Measurements from ENCODE around the gene SH3BP4. TPM values are rescaled to one million over a fixed set of nuclear protein-coding genes. Genes with fewer than 3 reads are reported as not detected.

The SH3BP4 gene
- total and polyA plus RNA-seq, 4 donors = 4.5 to 32.2 (median 16.3) TPM

GRCh38 chr2:234939576-234939975, 12.2 kb upstream of the SH3BP4 start:
- no peak overlapping the region for H3K27ac ChIP-seq (ENCODE audit: low read depth in 1 of 2, low read length in 2 of 2)
- 91 to 93% methylated on average over 4 of the region's 4 CpGs for WGBS, 2 donors
- no peak for ATAC-seq (ENCODE audit: low FRiP score)

GRCh38 chr2:234939996-234940395, 11.8 kb upstream of the SH3BP4 start:
- 89 to 91% methylated on average over 5 of the region's 5 CpGs for WGBS, 2 donors
- Histone ChIP-seq H3K4me1 (ENCODE audit: control insufficient read depth in 1 of 2, insufficient read depth in 2 of 2, low read length in 2 of 2) (no peaks in the 10 kb centered on the region), H3K36me3 (ENCODE audit: control insufficient read depth in 1 of 2, insufficient read depth in 2 of 2, low read length in 1 of 2) (no peaks in the 10 kb centered on the region), H3K27ac (ENCODE audit: low read depth in 1 of 2, low read length in 2 of 2) (no peak overlapping the region), H3K9me3 (ENCODE audit: control insufficient read depth, low read length) (no peaks in the 10 kb centered on the region), H3K4me3 (ENCODE audit: low read length in 2 of 2) (no peak overlapping the region), H3K27me3 (ENCODE audit: control insufficient read depth in 1 of 2, insufficient read depth in 2 of 2, low read length in 1 of 2) (no peaks in the 10 kb centered on the region)
- intact Hi-C loops (cut with DNase I) = loop anchor here in 1 of 2 donors (10.0 kb wide), 1 partner anchor 115 kb away; no protein-coding TSS in a partner anchor
- DNase-seq = no peak
- ATAC-seq (ENCODE audit: low FRiP score) = no peak

More at GRCh38 chr2:234939576-234939975, 12.2 kb upstream of the SH3BP4 start:
- Histone ChIP-seq H3K27me3 (ENCODE audit: control insufficient read depth in 1 of 2, insufficient read depth in 2 of 2, low read length in 1 of 2) (no peaks in the 10 kb centered on the region), H3K36me3 (ENCODE audit: control insufficient read depth in 1 of 2, insufficient read depth in 2 of 2, low read length in 1 of 2) (no peaks in the 10 kb centered on the region), H3K4me1 (ENCODE audit: control insufficient read depth in 1 of 2, insufficient read depth in 2 of 2, low read length in 2 of 2) (no peaks in the 10 kb centered on the region), H3K9me3 (ENCODE audit: control insufficient read depth, low read length) (no peaks in the 10 kb centered on the region), H3K4me3 (ENCODE audit: low read length in 2 of 2) (no peak overlapping the region)
- DNase-seq = no peak
- intact Hi-C loops (cut with DNase I) = no loop called here

GRCh38 chr2:234940527-234940926, 11.3 kb upstream of the SH3BP4 start:
- WGBS, 2 donors = 88 to 89% methylated on average over 7 of the region's 7 CpGs
- no peaks in the 10 kb centered on the region for H3K9me3 ChIP-seq (ENCODE audit: control insufficient read depth, low read length)
- no peak overlapping the region for H3K27ac ChIP-seq (ENCODE audit: low read depth in 1 of 2, low read length in 2 of 2)
- H3K4me3 ChIP-seq (ENCODE audit: low read length in 2 of 2) = no peak overlapping the region
- H3K27me3 ChIP-seq (ENCODE audit: control insufficient read depth in 1 of 2, insufficient read depth in 2 of 2, low read length in 1 of 2) = no peaks in the 10 kb centered on the region
- intact Hi-C loops (cut with DNase I) = loop anchor here in 1 of 2 donors (10.0 kb wide), 1 partner anchor 116 kb away; no protein-coding TSS in a partner anchor
- no peak for DNase-seq
- no peaks in the 10 kb centered on the region for H3K36me3 ChIP-seq (ENCODE audit: control insufficient read depth in 1 of 2, insufficient read depth in 2 of 2, low read length in 1 of 2)
- no peaks in the 10 kb centered on the region for H3K4me1 ChIP-seq (ENCODE audit: control insufficient read depth in 1 of 2, insufficient read depth in 2 of 2, low read length in 2 of 2)
- ATAC-seq (ENCODE audit: low FRiP score) = no peak

- Histone ChIP-seq H3K9me3 (ENCODE audit: control insufficient read depth, low read length) (no peaks in the 10 kb centered on the region), H3K4me3 (ENCODE audit: low read length in 2 of 2) (no peak overlapping the region), H3K27me3 (ENCODE audit: control insufficient read depth in 1 of 2, insufficient read depth in 2 of 2, low read length in 1 of 2) (no peaks in the 10 kb centered on the region), H3K4me1 (ENCODE audit: control insufficient read depth in 1 of 2, insufficient read depth in 2 of 2, low read length in 2 of 2) (no peaks in the 10 kb centered on the region), H3K36me3 (ENCODE audit: control insufficient read depth in 1 of 2, insufficient read depth in 2 of 2, low read length in 1 of 2) (no peaks in the 10 kb centered on the region), H3K27ac (ENCODE audit: low read depth in 1 of 2, low read length in 2 of 2) (no peak overlapping the region)
- intact Hi-C loops (cut with DNase I) = loop anchor here in 1 of 2 donors (10.0 kb wide), 1 partner anchor 121 kb away; no protein-coding TSS in a partner anchor
- WGBS, 2 donors = 88 to 89% methylated on average over 14 of the region's 14 CpGs
- ATAC-seq (ENCODE audit: low FRiP score) = no peak
- DNase-seq = no peak
Measured at GRCh38 chr2:234945339-234945873, 6.4 kb upstream of the SH3BP4 start.

GRCh38 chr2:234947556-234947955, 4.3 kb upstream of the SH3BP4 start:
- WGBS, 2 donors = 87 to 94% methylated on average over 3 of the region's 3 CpGs

GRCh38 chr2:234949762-234950434, 1.9 kb upstream of the SH3BP4 start:
- H3K9me3 ChIP-seq (ENCODE audit: control insufficient read depth, low read length) = no peaks in the 10 kb centered on the region
- no peaks in the 10 kb centered on the region for H3K36me3 ChIP-seq (ENCODE audit: control insufficient read depth in 1 of 2, insufficient read depth in 2 of 2, low read length in 1 of 2)
- intact Hi-C loops (cut with DNase I) = loop anchor here (5.0 to 10.0 kb wide), 6 partner anchors 37 to 268 kb away; no protein-coding TSS in a partner anchor
- H3K4me3 ChIP-seq (ENCODE audit: low read length in 2 of 2) = no peak overlapping the region
- no peaks in the 10 kb centered on the region for H3K27me3 ChIP-seq (ENCODE audit: control insufficient read depth in 1 of 2, insufficient read depth in 2 of 2, low read length in 1 of 2)
- WGBS, 2 donors = 86% methylated on average over 6 of the region's 6 CpGs
- ATAC-seq (ENCODE audit: low FRiP score) (no peak), DNase-seq (no peak)
- H3K27ac ChIP-seq (ENCODE audit: low read depth in 1 of 2, low read length in 2 of 2) = no peak overlapping the region
- no peaks in the 10 kb centered on the region for H3K4me1 ChIP-seq (ENCODE audit: control insufficient read depth in 1 of 2, insufficient read depth in 2 of 2, low read length in 2 of 2)

More at GRCh38 chr2:234947556-234947955, 4.3 kb upstream of the SH3BP4 start:
- no peak overlapping the region for H3K4me3 ChIP-seq (ENCODE audit: low read length in 2 of 2)
- H3K9me3 ChIP-seq (ENCODE audit: control insufficient read depth, low read length) = no peaks in the 10 kb centered on the region
- H3K27ac ChIP-seq (ENCODE audit: low read depth in 1 of 2, low read length in 2 of 2) = no peak overlapping the region
- DNase-seq = no peak
- no peaks in the 10 kb centered on the region for H3K36me3 ChIP-seq (ENCODE audit: control insufficient read depth in 1 of 2, insufficient read depth in 2 of 2, low read length in 1 of 2)
- intact Hi-C loops (cut with DNase I) = loop anchor here in 1 of 2 donors (10.0 kb wide), 1 partner anchor 123 kb away; no protein-coding TSS in a partner anchor
- H3K27me3 ChIP-seq (ENCODE audit: control insufficient read depth in 1 of 2, insufficient read depth in 2 of 2, low read length in 1 of 2) = no peaks in the 10 kb centered on the region
- no peak for ATAC-seq (ENCODE audit: low FRiP score)
- H3K4me1 ChIP-seq (ENCODE audit: control insufficient read depth in 1 of 2, insufficient read depth in 2 of 2, low read length in 2 of 2) = no peaks in the 10 kb centered on the region

- Histone ChIP-seq H3K27ac (ENCODE audit: low read depth in 1 of 2, low read length in 2 of 2) (no peak overlapping the region), H3K9me3 (ENCODE audit: control insufficient read depth, low read length) (no peaks in the 10 kb centered on the region), H3K36me3 (ENCODE audit: control insufficient read depth in 1 of 2, insufficient read depth in 2 of 2, low read length in 1 of 2) (no peaks in the 10 kb centered on the region), H3K27me3 (ENCODE audit: control insufficient read depth in 1 of 2, insufficient read depth in 2 of 2, low read length in 1 of 2) (no peaks in the 10 kb centered on the region), H3K4me3 (ENCODE audit: low read length in 2 of 2) (no peak overlapping the region), H3K4me1 (ENCODE audit: control insufficient read depth in 1 of 2, insufficient read depth in 2 of 2, low read length in 2 of 2) (no peaks in the 10 kb centered on the region)
- intact Hi-C loops (cut with DNase I) = loop anchor here (5.0 to 10.0 kb wide), 5 partner anchors 37 to 268 kb away; no protein-coding TSS in a partner anchor
- WGBS, 2 donors = 86 to 88% methylated on average over 7 of the region's 7 CpGs
- DNase-seq = no peak
- ATAC-seq (ENCODE audit: low FRiP score) = no peak
Measured at GRCh38 chr2:234950435-234950729, 1.4 kb upstream of the SH3BP4 start.

- intact Hi-C loops (cut with DNase I) = loop anchor here (5.0 to 10.0 kb wide), 5 partner anchors 36 to 269 kb away; no protein-coding TSS in a partner anchor
- DNase-seq (peak; percentile 53 to 82), ATAC-seq (ENCODE audit: low FRiP score) (peak; percentile 62)
- Histone ChIP-seq H3K4me1 (ENCODE audit: control insufficient read depth in 1 of 2, insufficient read depth in 2 of 2, low read length in 2 of 2) (no peaks in the 10 kb centered on the region), H3K9me3 (ENCODE audit: control insufficient read depth, low read length) (no peaks in the 10 kb centered on the region), H3K27me3 (ENCODE audit: control insufficient read depth in 1 of 2, insufficient read depth in 2 of 2, low read length in 1 of 2) (no peaks in the 10 kb centered on the region), H3K4me3 (ENCODE audit: low read length in 2 of 2) (peak overlapping the region; percentile 91 to 93), H3K36me3 (ENCODE audit: control insufficient read depth in 1 of 2, insufficient read depth in 2 of 2, low read length in 1 of 2) (no peaks in the 10 kb centered on the region), H3K27ac (ENCODE audit: low read depth in 1 of 2, low read length in 2 of 2) (no peak overlapping the region)
- WGBS, 2 donors = 8 to 10% methylated on average over 58 to 59 of the region's 59 CpGs
Measured at GRCh38 chr2:234950730-234951663, 820 bp upstream of the SH3BP4 start.

Measured in aorta (tissue), 5 donors.